SK-N-SH treated with all-trans-retinoic acid at 6 μM for 48 hours (cell line): ENCODE measurements around the gene GLYATL1.

Source experiments
- ATAC-seq: fragments of 200-7000 bp; cut with Tn5 transposase; 3 replicates; pipeline ENCODE4 v1.9.1; 2020; ENCODE audit warnings: mild to moderate bottlenecking, moderate library complexity
- ARNTL ChIP-seq: fragments of 450-650 bp; formaldehyde crosslinking; IDR thresholded peaks from 2 replicates; pipeline ENCODE4 v1.5.0; 2020; ENCODE audit warnings: low read depth, mild to moderate bottlenecking, moderate library complexity, borderline replicate concordance
- BACH2 ChIP-seq: fragments of 250-450 bp; sonication (Bioruptor Pico); IDR thresholded peaks from 2 replicates; pipeline ENCODE4 v1.9.0; 2021; ENCODE audit warnings: mild to moderate bottlenecking, borderline replicate concordance
- CSDC2 ChIP-seq: fragments of 250-450 bp; sonication (Bioruptor Pico); IDR thresholded peaks from 2 replicates; pipeline ENCODE4 v1.5.0; 2020; ENCODE audit warnings: mild to moderate bottlenecking, moderate library complexity
- ESRRG ChIP-seq: fragments of 250-450 bp; sonication (Bioruptor Pico); IDR thresholded peaks from 2 replicates; pipeline ENCODE4 v1.6.1; 2021; ENCODE audit warnings: mild to moderate bottlenecking
- GLIS3 ChIP-seq: fragments of 250-450 bp; sonication (Bioruptor Pico); IDR thresholded peaks from 2 replicates; pipeline ENCODE4 v1.5.0; 2020; ENCODE audit warnings: mild to moderate bottlenecking, moderate library complexity
- OSR1 ChIP-seq: fragments of 250-450 bp; sonication (Bioruptor Pico); IDR thresholded peaks from 2 replicates; pipeline ENCODE4 v1.8.0; 2022; ENCODE audit warnings: moderate library complexity, mild to moderate bottlenecking, inconsistent platforms
- PATZ1 ChIP-seq: fragments of 250-450 bp; sonication (Bioruptor Pico); IDR thresholded peaks from 2 replicates; pipeline ENCODE4 v1.8.0; 2020; ENCODE audit warnings: mild to moderate bottlenecking, moderate library complexity, borderline replicate concordance
- POU6F1 ChIP-seq: fragments of 250-450 bp; sonication (Bioruptor Pico); IDR thresholded peaks from 2 replicates; pipeline ENCODE4 v1.8.0; 2021; ENCODE audit warnings: low read depth, mild to moderate bottlenecking, moderate library complexity, borderline replicate concordance
- PPARA ChIP-seq: fragments of 250-450 bp; sonication (Bioruptor Pico); IDR thresholded peaks from 2 replicates; pipeline ENCODE4 v1.5.0; 2020; ENCODE audit warnings: mild to moderate bottlenecking, borderline replicate concordance
- RARB ChIP-seq: fragments of 250-450 bp; sonication (Bioruptor Pico); IDR thresholded peaks from 2 replicates; pipeline ENCODE4 v1.8.0; 2021; ENCODE audit warnings: mild to moderate bottlenecking, moderate library complexity
- SNAI2 ChIP-seq: fragments of 250-450 bp; sonication (Bioruptor Pico); IDR thresholded peaks from 2 replicates; pipeline ENCODE4 v1.5.0; 2020; ENCODE audit warnings: mild to moderate bottlenecking, moderate library complexity
- TCF4 ChIP-seq: fragments of 250-450 bp; sonication (Bioruptor Pico); IDR thresholded peaks from 2 replicates; pipeline ENCODE4 v1.8.0; 2021; ENCODE audit warnings: mild to moderate bottlenecking, moderate library complexity, borderline replicate concordance
- TOX ChIP-seq: fragments of 250-450 bp; sonication (Bioruptor Pico); IDR thresholded peaks from 2 replicates; pipeline ENCODE4 v1.8.0; 2021; ENCODE audit warnings: mild to moderate bottlenecking, moderate library complexity, borderline replicate concordance
- TSHZ2 ChIP-seq: fragments of 250-450 bp; sonication (Bioruptor Pico); IDR thresholded peaks from 2 replicates; pipeline ENCODE4 v1.5.0; 2020; ENCODE audit warnings: mild to moderate bottlenecking, moderate library complexity
- ZC3H10 ChIP-seq: fragments of 250-450 bp; sonication (Bioruptor Pico); IDR thresholded peaks from 2 replicates; pipeline ENCODE4 v1.5.1; 2021; ENCODE audit warnings: mild to moderate bottlenecking, moderate library complexity
- ZFP3 ChIP-seq: fragments of 250-450 bp; sonication (Bioruptor Pico); IDR thresholded peaks from 2 replicates; pipeline ENCODE4 v1.5.0; 2020; ENCODE audit warnings: mild to moderate bottlenecking, moderate library complexity
- ZFP30 ChIP-seq: fragments of 450-650 bp; formaldehyde crosslinking; IDR thresholded peaks from 2 replicates; pipeline ENCODE4 v1.5.0; 2022; ENCODE audit warnings: mild to moderate bottlenecking, moderate library complexity
- ZNF565 ChIP-seq: fragments of 450-650 bp; formaldehyde crosslinking; conservative IDR thresholded peaks from 2 replicates; pipeline ENCODE4 v1.5.0; 2020; ENCODE audit warnings: low read depth, mild to moderate bottlenecking, moderate library complexity
- ZNF70 ChIP-seq: fragments of 450-650 bp; formaldehyde crosslinking; IDR thresholded peaks from 2 replicates; pipeline ENCODE4 v1.5.0; 2020; ENCODE audit warnings: mild to moderate bottlenecking, moderate library complexity
- ZNF8 ChIP-seq: fragments of 450-650 bp; formaldehyde crosslinking; IDR thresholded peaks from 2 replicates; pipeline ENCODE4 v1.5.0; 2020; ENCODE audit warnings: mild to moderate bottlenecking, moderate library complexity
- TF ChIP-seq, protein P1 (sequence below): fragments of 250-450 bp; sonication (Bioruptor Pico); IDR thresholded peaks from 2 replicates; pipeline ENCODE4 v1.5.1; 2021; ENCODE audit warnings: mild to moderate bottlenecking, moderate library complexity
- TF ChIP-seq, protein P2 (sequence below): fragments of 250-450 bp; sonication (Bioruptor Pico); IDR thresholded peaks from 2 replicates; pipeline ENCODE4 v1.5.1; 2020; ENCODE audit warnings: low read depth, mild to moderate bottlenecking, moderate library complexity

GLYATL1 gene

GRCh38 chr11:58980159-58980843, 41.0 kb downstream of the GLYATL1 start (continued):
- TF ChIP-seq PATZ1 (CRISPR knock-in tag) (no peak), ARNTL (CRISPR knock-in tag) (no peak), TCF4 (CRISPR knock-in tag) (no peak)
- TF ChIP-seq, protein P1, sequence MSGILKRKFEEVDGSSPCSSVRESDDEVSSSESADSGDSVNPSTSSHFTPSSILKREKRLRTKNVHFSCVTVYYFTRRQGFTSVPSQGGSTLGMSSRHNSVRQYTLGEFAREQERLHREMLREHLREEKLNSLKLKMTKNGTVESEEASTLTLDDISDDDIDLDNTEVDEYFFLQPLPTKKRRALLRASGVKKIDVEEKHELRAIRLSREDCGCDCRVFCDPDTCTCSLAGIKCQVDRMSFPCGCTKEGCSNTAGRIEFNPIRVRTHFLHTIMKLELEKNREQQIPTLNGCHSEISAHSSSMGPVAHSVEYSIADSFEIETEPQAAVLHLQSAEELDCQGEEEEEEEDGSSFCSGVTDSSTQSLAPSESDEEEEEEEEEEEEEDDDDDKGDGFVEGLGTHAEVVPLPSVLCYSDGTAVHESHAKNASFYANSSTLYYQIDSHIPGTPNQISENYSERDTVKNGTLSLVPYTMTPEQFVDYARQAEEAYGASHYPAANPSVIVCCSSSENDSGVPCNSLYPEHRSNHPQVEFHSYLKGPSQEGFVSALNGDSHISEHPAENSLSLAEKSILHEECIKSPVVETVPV, result no peak

GRCh38 chr11:58992489-58992888, 53.2 kb downstream of the GLYATL1 start:
- no peak for ATAC-seq
- TF ChIP-seq ZFP30 (CRISPR knock-in tag), result no peak
- no peak for TF ChIP-seq ESRRG (CRISPR knock-in tag)
- TF ChIP-seq, protein P1, result no peak
- no peak for TF ChIP-seq TOX (CRISPR knock-in tag)
- no peak for TF ChIP-seq OSR1
- no peak for TF ChIP-seq ZNF8
- TF ChIP-seq ZNF565, result no peak
- TF ChIP-seq ZNF70 (CRISPR knock-in tag), result no peak
- no peak for TF ChIP-seq POU6F1 (CRISPR knock-in tag)
- TF ChIP-seq ZFP3, result no peak
- no peak for TF ChIP-seq CSDC2
- TF ChIP-seq BACH2 (CRISPR knock-in tag), result no peak
- no peak for TF ChIP-seq TCF4 (CRISPR knock-in tag)
- no peak for TF ChIP-seq TSHZ2 (CRISPR knock-in tag)
- TF ChIP-seq SNAI2 (CRISPR knock-in tag), result no peak
- TF ChIP-seq, protein P2, sequence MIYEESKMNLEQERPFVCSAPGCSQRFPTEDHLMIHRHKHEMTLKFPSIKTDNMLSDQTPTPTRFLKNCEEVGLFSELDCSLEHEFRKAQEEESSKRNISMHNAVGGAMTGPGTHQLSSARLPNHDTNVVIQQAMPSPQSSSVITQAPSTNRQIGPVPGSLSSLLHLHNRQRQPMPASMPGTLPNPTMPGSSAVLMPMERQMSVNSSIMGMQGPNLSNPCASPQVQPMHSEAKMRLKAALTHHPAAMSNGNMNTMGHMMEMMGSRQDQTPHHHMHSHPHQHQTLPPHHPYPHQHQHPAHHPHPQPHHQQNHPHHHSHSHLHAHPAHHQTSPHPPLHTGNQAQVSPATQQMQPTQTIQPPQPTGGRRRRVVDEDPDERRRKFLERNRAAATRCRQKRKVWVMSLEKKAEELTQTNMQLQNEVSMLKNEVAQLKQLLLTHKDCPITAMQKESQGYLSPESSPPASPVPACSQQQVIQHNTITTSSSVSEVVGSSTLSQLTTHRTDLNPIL, result no peak
- no peak for TF ChIP-seq ZC3H10

GRCh38 chr11:58994171-58994570, 54.9 kb downstream of the GLYATL1 start:
- no peak for ATAC-seq
- TF ChIP-seq CSDC2 (no peak), ZNF565 (no peak), PPARA (no peak), ZC3H10 (no peak), OSR1 (no peak), ZFP3 (no peak), ZFP30 (CRISPR knock-in tag) (no peak), PATZ1 (CRISPR knock-in tag) (no peak), GLIS3 (CRISPR knock-in tag) (no peak), ESRRG (CRISPR knock-in tag) (no peak), SNAI2 (CRISPR knock-in tag) (no peak), RARB (no peak), TCF4 (CRISPR knock-in tag) (no peak), ZNF8 (no peak), TOX (CRISPR knock-in tag) (no peak), POU6F1 (CRISPR knock-in tag) (no peak), BACH2 (CRISPR knock-in tag) (no peak)
